Activated CD4-positive, CD25-positive, alpha-beta regulatory T cell treated with anti-CD3 and anti-CD28 coated beads, Interleukin-2, amount 50 U/mL, for 72 hours (primary cell): ENCODE results near the gene MLYCD.

Experiments used
- DNase-seq: peaks from one replicate; pipeline ENCODE4 v3.0.0; 2021

The MLYCD gene

DNA sequence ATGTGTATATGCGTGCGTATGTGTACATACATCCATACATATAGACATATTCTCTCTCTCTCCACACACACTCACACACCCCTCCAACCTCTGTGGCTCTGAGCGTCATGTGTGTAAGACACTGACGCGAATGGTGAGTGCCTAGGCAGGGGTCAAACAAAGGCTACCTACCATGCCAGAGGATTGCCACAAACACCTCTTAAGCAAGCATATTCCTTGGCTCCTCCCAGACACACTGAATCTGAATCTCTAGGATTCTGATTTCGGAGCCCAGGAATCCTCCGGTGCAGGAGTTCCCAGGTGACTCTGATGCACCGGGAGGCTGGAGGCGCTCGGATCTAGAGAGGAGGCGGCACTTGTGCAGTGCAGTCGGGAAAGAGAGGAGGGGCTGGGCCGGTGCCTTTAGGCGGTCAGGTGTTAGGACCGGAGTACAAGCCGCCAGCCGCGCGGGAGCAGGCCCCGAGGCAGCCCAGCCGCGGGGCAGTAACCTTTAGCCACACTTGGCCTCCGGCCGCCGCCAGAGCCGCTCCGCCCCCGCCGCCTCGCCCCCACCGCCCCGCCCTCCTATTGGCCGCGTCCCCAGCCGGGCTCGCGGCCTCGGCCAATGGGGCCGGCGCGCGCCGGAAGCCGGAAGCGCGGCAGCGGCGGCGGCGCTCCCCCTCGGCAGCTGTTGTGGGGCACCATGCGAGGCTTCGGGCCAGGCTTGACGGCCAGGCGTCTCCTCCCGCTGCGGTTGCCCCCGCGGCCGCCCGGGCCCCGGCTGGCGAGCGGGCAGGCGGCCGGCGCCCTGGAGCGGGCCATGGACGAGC, at the start of gene MLYCD:
Gene MLYCD, plus strand, starts transcription at position 653 of the 809 bp plus-strand sequence. Its CDS starts 30 bp downstream, at position 683.
- peak; percentile 78 for DNase-seq

DNA sequence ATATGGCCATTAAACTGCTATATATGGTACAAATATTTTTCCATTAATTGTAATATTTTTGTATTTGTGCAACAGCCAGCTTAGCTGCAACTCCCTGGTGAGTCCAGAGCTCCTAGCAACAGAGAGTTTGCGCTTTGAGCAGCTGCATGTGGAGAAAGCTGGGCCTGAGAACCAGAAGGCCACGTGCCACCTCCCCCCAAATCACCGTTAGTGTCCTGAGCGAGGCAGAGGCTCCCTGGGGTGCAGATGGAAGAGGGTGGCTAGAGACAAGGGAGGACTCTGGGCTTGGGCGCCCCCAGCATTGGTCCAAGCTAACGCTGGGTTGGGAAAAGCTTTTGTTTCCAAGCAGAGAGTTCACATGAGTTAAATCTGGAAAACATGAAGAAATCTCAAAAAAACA, 49.5 kb upstream of the MLYCD start:
- DNase-seq: no peak

DNA sequence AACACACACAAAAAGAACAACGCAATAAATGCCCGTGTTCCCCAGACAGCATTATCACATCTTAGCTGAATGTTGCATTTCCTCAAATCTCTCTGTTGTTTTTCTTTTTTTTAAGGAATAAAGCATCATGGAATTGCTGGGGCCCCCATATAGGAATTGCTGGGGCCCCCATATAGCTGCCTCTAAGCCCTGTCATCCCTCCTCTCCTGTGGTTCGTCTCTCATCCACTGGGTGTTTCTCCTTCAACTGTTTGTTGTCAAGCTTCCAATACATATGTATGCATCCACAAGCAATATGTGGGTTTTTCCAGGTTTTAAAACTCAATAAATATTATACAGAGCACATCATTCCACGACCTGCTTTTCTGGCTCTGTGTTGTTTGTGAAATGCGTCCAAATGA, 48.0 kb upstream of the MLYCD start:
- DNase-seq: no peak

DNA sequence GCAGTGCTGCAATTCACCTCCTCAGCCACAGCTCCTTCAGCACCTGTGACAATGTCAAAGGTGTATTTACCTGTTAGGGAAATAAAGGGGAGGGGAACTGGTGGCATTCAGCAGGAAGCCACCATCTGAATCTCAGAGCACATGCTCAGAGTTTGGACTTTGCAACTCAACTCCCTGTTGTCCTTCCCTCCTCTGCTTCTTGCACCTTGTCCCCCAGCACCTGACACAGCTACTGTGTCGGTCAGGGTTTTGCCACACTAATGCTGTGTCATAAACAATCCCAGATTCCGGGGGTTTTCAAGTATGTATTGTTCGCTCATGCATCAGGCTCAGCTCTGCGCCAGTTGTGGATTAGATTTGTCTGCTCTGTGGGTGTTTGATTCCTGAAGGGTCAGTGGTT, 47.4 kb upstream of the MLYCD start:
- DNase-seq: no peak

DNA sequence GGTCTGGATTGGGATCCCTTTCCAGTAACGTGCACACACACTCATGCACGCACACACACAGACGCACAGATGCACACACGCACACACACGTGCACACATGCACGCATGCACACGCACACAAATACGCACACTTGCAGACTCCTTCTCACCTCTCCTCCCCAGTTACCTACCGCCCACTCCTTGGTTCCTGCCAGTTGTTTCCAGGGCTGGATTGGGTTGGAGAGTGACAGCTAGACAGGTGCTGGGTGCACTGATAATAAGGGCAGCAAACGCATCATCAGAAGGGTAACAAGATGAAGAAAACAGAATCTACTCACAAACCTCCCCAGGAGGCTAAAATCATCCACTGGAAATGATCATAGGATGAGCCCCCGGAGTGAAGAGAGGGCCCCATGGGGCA, 46.1 kb upstream of the MLYCD start:
- DNase-seq: no peak

DNA sequence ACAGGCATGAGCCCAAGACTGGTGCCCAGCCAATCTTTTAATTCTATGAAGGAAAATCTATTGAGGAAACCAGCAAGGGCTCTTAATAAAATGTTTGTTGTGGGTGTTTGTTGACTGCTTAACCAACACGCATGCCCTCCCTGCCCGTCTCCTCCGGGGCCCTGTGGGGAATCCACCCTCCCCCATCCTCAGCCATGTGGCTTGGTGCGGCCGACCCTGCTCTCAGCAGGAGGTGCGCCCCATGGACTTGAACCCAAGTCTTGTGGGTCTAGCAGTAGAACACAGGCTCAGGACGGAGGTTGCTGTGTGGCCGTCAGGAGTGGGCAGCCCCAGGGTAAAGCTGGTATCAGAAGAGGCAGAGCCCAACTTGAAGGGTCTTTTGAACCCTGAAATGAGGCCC, 45.1 kb upstream of the MLYCD start:
- no peak for DNase-seq

DNA sequence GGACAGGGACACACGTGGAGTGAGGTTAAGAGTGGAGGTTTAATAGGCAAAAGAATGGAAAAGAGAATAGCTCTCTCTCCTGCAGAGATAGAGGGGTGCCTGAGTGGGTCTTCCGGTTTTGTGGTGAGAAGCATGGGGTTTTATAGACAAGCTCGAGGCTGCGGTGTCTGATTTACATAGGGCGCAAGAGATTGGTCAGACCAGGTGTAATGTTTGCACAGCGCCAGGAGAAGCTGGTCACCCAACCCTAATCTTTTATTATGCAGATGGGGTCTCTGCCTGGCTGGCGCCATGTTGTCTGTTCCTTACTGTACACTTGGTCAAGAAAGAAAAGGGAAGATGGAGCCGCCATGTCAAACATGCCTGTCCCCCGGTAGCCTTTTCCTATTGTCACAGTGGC, 44.5 kb upstream of the MLYCD start:
- no peak for DNase-seq

DNA sequence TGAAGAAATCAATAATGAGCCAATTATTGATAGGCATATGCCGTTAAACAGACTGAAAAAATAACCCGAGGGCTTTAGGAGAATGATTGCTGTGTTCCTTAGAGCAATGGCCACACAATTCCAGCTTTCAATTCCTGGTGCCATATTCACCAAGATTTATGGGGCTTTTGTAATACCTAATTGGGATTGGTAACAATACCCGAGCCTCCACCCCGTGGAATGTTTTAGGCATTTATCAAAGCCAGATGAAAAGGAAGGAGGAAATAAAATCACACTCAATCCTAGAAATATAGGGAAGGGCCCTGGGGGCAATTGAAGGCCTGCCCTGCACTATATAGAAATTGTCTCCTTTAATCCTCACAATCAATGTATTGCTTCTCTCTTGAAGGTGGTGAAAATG, 42.1 kb upstream of the MLYCD start:
- no peak for DNase-seq

DNA sequence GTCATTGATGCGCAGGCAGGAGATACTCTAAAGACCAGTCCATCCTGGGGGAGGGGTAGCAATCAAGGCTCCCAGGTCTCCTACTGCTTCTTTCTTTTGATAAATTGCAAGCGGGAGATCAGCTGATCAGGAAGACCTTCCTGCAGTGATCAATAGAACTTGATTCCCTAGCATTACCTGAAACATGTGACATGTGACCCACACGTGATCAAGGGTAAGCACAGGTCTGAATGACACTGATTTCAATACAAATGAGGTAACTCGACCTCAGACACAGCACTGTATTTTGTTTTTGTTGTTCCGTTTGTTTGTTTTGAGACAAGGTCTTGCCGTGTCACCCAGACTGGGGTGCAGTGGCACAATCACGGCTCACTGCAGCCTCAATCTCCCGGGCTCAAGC, 39.6 kb upstream of the MLYCD start:
- DNase-seq: no peak

DNA sequence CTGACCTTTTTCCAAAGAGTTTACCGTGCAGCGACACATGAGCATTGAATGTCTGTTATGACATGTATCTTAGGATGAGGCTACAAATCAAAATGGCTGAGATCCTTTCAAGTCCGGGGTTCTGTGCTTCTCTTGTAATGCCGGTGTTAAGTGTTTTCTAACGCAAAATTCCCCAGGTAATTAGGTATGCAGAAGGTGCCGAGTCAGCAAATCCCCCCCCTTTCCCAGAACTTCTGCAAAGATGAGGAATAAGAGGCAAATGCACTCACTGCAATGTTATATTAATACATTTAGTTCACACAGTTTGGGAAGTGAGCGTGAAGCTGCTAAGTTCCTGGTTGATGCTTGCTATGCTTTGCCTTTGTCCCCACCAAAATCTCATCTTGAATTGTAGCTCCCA, 36.3 kb upstream of the MLYCD start:
- DNase-seq: no peak

DNA sequence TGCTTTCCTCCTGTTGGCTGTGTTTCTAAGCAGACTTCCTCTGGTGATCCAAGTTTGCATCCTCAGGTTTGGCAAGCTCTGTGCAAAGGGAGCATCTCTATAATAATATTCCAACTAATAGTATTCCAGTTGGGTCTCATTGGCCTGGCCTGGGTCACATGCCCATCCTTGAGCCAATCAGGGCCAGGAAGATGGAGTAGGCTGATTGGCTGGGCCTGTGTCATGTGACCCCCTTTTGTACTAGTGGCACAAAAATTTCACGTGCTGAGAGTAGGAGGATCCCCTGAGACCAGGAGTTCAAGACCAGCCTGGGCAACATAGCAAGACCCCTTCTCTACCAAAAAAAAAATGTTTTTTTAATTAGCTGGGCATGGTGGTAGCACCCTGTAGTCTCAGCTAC, 35.2 kb upstream of the MLYCD start:
- DNase-seq: no peak

DNA sequence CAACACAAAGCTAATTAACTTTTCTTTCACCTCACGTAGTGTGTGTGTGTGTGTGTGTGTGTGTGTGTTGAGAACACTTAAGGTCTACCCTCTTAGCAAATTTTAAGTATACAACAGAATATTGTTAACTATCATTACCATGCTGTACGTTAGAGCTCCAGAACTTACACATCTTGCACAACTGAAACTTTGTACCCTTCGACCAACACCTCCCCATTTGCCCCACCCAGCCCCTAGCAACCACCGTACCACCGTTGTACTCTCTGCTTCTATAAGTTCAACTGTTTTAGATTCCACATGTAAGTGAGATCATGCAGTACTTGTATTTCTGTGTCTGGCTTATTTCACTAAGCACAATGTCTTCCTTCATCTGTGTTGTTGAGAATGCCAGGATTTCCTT, 28.1 kb upstream of the MLYCD start:
- DNase-seq: no peak

DNA sequence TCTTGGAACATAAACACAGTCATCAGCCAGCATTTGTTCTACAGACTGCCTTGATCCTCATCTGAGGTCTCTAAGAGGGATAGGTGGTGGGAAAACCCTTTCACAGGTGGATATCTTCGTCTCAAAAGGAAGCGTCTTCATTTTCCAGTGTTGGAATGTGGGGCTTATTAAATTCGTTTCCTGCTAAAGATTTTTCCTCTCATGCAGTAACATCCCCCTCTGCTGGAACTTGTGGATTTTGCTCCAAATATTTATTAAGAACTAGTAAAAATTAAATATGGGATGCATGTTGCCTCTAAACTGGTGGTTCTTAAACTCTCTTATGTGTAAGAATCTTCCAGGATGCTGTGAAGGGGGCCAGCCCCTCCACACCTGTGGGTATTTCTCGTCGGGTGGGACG, 20.1 kb upstream of the MLYCD start:
- DNase-seq: no peak

DNA sequence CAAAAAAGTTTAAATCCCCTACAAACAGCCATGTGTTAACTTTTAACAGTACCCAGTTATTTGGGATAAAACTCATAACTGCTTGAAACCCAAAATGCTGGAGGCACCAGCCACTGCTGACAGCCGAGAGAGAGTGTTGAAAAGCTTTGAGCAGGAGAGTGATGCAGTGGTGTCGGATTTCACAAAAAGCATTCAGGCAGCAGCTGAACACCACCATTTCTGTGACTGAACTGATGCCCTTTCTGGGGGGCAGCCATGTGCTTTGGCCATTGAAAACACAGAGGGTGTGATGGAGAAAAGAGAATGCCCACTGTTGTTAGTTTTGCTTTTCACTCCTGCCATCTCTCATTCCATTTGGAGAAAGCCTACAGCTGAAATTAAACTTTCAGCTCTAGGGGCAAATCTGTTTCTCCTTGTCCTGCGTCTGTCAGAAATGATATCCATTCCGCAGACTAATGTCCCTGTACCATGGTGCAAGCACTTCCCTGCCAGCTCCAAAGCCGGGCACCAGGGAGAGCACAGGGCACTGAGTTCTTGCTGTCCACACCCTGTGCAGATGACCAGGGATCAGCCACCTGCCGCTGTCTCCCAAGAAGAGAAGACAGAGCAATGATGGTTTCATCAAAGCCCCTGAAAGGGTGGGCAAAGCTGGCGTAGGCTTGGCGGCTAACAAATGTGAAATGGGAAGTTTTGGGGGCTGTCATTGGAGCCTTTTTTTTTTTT, 16.6 kb upstream of the MLYCD start:
- DNase-seq: no peak

DNA sequence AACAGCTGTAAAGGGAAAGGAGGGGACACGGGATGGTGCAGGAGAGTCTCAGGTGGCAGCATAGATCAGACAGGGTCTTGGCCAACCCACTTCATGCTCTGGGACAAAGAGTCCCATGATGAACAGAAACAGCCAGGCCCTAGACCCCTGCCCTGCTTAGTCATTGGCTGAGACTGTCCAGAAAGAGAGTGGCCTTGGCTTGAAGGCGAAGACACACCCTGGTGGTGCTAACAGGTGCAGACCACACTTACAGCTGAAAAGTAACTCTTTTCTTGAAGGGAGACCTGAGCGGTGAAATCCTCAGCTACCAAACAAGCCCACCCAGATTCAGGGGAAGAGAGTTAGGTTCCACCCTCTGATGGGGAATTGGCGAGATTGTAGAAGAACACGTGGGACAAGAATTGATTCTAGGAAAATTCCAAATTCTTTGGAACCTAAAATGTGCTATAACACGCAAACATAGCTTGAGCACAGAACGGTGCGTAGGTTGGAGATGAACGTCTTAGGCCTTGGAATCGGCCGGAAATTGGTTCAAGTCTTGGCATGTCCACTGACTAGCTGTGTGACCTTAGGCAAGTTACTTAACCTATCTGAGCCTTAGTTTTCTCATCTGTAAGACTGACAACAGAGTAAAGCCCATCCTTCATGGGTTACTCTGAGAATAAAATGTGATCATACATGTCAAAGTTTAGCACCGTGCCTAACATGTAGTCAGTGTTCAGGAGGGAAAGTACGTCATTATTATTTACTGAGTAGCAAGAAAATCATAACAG, 12.5 kb upstream of the MLYCD start:
- DNase-seq: no peak

DNA sequence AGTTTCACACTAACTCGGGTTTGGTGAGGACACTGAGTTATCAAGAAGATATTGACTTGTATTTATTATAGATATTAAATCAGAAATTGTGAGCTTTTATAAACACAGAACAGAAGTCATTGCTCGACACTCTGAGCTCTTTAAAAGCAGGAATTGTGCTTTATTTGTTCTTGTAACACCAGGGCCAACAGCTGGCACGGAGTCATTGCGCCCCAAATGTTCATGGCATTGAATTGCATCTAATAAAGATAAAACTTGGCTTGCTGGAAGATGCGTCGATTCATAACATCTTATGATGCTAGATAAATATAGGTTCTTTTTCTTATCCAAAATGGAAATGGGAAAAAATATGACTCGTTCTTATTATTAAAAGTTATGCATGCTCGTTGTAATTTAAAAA, 11.8 kb upstream of the MLYCD start:
- DNase-seq: no peak

DNA sequence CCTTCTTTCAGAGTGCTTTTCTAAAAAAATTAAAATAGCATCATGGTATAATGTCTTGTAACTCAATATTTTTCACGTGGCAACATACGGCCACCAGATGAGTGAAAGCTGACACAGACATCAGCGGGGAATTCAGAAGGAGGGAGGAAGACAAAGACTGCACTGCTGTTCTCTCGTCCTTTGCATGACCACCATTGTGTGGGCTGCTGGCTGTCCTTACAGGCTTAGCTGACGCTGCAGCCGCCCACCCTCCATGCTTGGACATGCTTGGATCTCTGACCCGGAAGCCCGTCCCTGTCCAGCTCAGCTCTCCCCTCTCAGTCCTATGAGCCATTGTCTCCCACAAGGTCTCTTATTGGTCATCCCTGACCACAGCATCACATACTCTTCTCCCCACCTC, 11.4 kb upstream of the MLYCD start:
- no peak for DNase-seq

DNA sequence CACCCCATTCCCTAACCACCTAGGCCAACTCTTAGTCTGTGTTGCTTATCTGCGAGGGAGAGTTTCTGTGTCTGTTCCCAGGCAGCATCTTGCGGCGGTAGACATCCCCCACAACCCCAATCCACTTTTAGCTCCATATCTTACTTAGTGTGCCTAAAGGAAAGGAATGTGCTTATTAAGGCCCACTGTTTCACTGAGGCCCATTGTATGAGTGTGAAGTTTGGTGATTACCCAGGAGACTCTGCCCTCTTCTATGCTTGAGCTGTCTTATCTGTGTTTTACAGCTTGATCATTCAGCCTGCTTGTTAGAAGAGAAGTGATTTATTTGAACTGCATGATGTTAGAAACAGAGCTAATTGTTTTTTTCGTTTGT, 10.3 kb upstream of the MLYCD start:
- no peak for DNase-seq

DNA sequence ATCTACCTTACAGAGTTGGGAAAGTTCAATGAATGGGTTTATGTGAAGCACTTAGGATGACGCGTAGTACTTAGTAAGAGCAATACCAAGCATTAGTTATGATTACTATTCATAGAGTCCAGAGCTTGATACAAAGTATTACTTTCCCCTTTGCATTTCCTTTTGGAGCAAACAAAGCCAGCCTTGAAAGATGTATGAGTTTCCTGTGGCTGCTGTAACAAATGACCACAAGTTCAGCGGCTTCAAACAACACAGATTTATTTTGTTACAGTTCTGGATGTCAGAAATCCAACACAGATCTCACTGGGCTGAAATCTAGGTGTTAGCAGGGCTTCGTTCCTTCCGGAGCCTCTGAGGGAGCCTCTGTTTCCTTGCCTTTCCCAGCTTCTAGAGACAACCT, 8.6 kb upstream of the MLYCD start:
- DNase-seq: no peak

DNA sequence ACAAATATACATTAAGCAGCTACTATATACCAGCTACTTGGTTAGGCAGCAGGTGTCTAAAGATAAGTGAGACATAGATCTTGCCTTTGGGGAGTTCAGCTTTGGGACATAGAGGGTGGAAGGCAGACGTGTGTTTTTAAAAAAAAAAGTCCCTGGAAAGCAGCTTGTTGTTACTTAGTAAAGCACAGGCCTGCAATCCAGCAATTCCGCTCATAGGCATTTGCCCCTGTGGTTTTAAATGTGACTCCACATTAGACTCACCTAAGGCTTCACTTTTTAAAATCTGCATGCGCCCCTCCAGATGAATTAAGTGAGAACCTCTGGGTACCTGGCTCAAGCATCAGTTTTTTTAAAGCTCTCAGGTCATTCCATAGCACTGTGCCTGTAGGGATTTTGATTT, 7.2 kb upstream of the MLYCD start:
- no peak for DNase-seq

DNA sequence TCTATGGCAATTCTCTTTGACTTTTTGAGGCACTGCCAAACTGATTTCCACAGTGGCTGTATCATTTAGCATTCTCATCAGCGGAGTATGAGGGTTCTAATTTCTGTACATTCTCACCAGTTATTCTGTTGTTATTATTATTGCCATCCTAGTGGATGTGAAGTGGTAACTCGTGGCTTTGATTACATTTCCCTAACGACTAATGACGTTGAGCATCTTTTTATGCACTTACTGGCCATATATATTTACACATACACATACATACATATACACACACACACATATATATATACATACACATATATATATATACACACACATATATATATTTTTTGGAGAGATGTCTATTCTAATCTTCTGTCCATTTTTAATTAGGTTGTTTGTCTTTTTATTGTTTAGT, 3.7 kb upstream of the MLYCD start:
- no peak for DNase-seq

DNA sequence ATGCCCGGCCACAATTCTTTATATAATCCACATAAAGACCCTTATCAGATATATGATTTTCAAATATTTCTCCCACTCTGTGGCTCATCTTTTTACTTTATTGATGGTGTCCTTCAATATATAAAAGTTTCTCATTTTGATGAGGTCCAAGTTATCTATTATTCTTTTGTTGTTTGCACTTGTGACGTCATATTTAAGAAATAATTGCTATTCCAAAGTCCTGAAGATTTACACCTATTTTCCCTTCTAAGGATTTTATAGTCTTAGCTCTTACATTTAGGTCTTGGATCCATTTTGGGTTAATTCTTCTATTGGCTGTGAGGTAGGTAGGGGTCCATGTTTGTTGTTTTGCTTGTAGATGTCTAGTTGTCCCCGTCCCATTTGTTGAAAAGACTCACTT, 3.0 kb upstream of the MLYCD start:
- DNase-seq: no peak

DNA sequence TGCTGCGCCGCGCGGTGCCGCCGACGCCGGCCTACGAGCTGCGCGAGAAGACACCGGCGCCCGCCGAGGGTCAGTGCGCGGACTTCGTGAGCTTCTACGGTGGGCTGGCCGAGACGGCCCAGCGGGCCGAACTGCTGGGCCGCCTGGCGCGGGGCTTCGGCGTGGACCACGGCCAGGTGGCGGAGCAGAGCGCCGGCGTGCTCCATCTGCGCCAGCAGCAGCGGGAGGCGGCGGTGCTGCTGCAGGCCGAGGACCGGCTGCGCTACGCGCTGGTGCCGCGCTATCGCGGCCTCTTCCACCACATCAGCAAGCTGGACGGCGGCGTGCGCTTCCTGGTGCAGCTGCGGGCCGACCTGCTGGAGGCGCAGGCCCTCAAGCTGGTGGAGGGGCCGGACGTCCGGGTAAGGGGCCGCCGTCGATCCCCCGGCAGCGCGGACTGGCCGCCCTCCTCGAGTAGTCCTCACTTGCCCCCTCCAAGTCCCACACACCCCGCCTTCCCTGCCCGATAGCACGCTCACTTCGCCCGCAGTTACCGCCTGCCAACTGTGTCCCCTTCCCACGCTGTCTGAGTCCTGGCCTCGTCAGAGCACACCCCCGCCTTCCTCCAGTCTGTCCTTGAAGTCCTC, 470 bp downstream of the MLYCD start:
- no peak for DNase-seq

DNA sequence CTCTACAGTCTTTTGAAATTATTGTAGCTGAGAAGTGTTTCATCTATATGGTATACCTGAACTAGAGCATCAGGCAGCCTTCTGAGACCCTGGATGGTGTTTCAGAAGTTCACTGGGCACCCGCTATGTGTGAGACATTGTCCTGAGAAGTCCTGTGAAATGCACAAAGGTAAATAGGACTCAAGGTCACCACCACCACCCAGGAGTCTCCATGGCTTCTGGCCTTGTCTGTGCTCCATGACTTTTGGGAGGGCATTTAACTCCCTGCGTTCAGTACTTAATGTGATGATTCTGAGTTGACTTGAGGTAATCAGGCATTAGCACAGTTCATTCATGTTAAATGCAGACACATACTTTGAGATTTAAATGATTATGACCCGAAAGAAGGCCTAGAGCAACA, 1.1 kb downstream of the MLYCD start:
- DNase-seq: no peak
